Measurements from ENCODE around the gene RNF115.

RNF115 gene

DNA sequence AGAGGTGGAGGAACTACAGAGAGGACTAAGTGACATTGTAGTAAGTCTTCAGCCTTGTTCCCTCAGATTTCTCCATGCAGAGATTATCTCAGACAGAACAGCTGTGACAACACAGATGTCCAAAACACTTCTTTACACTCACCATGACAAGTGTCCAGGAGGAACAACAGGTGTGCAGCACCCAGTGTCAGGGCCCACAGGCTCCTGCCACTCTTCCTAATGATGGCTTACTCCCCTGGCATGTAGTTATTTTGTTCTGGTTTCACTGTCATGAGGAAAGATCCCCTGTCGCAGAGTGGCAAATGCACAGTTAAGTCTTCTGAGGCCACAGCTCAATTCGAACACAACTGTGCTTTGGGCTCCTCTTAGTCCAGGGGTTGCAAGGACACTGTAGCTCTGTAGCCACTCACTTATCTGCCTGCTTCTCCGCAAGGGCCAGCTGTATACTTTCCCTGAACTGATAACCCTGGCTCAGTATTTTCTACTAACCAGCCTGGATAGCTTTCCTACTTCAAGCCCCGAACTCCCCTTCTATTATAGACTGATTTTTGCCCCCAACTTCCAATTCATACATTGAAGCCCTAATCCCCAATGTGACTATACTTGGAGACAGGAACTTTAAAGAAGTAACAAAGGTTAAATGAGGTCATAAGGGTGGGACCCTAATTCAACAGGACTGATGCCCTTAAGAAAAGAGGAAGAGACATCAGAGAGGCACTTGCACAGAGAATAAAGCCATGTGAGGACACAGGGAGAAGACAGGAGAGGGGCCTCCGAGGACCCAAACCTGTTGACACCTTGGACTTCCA lies 127.9 kb downstream of the RNF115 start:
- TF ChIP-seq, protein P1, sequence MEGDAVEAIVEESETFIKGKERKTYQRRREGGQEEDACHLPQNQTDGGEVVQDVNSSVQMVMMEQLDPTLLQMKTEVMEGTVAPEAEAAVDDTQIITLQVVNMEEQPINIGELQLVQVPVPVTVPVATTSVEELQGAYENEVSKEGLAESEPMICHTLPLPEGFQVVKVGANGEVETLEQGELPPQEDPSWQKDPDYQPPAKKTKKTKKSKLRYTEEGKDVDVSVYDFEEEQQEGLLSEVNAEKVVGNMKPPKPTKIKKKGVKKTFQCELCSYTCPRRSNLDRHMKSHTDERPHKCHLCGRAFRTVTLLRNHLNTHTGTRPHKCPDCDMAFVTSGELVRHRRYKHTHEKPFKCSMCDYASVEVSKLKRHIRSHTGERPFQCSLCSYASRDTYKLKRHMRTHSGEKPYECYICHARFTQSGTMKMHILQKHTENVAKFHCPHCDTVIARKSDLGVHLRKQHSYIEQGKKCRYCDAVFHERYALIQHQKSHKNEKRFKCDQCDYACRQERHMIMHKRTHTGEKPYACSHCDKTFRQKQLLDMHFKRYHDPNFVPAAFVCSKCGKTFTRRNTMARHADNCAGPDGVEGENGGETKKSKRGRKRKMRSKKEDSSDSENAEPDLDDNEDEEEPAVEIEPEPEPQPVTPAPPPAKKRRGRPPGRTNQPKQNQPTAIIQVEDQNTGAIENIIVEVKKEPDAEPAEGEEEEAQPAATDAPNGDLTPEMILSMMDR (conservative IDR thresholded peaks at IDR 0.05; ENCODE audit: low read depth, low read length) = no peak
- DNase-seq (ENCODE audit: low read depth) = no peak
- H3K4me3 ChIP-seq (ENCODE audit: low read depth, low read length) = no peak overlapping the region

DNA sequence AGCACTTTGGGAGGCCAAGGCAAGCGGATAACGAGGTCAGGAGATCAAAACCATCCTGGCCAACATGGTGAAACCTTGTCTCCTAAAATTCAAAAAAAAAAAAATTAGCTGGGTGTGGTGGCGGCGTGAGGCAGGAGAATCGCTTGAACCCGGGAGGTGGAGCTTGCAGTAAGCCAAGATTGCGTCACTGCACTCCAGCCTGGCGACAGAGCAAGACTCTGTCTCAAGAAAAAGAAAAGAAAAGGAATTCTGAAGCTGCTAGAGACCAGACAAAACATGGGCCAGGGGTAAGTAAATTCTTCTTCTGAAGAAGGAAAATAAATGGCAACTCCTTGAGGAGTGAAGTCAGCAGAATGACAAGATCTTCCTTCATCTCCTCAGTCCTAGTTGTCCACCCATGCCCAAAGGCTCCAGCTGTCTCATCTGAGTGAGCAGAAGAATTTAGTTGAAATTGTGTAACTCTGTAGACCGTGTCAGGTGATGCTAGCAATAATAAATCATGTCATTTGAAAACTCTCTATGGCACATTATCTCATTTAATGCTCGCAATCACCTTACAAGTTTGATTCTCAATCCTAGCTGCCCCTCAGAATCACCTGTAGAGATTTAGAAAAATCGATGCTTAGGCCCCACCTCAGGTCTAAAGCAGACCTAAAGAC lies 131.0 kb downstream of the RNF115 start:
- TF ChIP-seq, protein P1 (conservative IDR thresholded peaks at IDR 0.05; ENCODE audit: low read depth, low read length) = no peak
- no peak overlapping the region for H3K4me3 ChIP-seq (ENCODE audit: low read depth, low read length)
- DNase-seq (ENCODE audit: low read depth) = peak; percentile 14

DNA sequence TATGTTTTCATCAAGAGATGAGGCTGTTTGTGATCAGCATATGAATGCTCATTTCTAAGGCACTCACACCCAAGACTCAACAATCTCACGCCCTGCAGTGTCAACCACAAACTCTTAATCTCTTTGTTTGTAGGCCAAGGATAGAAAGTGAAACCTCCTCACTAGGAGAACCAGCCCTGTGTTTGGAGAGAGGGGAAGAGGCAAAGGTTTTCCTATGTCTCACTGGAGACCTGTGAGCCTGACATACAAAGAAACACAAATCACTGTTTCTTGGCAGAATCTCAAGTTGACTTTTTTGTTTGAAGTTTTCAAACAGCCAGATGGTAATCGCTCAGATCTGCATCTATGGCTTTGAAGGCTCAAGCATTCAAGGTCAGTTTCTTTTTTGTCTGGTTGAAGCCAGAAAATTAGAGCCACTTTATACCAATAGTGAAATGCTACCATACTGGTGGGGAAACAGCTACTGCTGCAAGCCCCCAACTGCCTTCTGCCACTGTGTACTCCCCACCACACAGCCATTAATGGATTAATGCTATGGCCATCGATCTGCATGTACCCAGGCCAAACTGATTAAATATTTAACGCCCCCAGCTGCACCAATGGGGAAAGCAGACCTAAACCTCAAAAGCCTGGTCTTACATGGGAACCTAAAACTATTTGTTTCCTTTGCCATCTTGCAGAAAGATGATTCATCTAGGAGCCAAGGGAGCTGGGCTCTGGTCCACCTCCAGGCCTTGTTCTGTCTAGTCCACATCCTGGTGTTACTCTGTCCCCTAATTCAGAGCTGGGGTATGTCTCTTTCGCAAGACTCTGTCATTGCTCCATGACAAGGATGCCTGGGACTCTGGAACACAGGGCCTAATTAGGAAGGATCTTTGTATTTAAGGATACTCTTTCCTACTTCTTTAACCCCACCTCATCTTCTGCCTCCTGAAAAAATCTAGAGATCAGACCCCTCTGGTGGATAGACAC lies 133.0 kb downstream of the RNF115 start:
- H3K4me3 ChIP-seq (ENCODE audit: low read depth, low read length) = no peak overlapping the region
- DNase-seq (ENCODE audit: low read depth) = peak; percentile 90
- TF ChIP-seq, protein P1 (conservative IDR thresholded peaks at IDR 0.05; ENCODE audit: low read depth, low read length) = no peak

DNA sequence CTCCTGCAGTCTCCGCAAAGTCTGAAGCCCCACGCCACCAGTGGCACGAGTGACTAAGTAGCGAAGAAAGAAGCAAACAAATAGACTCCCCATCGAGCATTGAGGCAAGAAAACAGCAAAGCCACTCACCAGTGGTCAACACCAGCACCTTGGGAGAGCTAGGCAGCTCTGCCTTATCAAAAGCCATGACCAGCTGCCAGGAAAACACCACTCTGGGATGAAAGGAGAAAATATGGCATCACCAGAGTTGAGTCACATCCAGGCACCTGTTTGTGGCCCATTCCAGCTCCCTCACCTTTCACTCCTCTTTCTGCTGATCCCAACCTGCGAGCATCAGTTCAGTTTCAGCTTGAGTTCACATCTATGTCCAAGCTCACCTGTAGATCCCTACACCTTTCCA lies 134.0 kb downstream of the RNF115 start:
- TF ChIP-seq, protein P1 (conservative IDR thresholded peaks at IDR 0.05; ENCODE audit: low read depth, low read length) = no peak
- no peak overlapping the region for H3K4me3 ChIP-seq (ENCODE audit: low read depth, low read length)
- DNase-seq (ENCODE audit: low read depth) = no peak

DNA sequence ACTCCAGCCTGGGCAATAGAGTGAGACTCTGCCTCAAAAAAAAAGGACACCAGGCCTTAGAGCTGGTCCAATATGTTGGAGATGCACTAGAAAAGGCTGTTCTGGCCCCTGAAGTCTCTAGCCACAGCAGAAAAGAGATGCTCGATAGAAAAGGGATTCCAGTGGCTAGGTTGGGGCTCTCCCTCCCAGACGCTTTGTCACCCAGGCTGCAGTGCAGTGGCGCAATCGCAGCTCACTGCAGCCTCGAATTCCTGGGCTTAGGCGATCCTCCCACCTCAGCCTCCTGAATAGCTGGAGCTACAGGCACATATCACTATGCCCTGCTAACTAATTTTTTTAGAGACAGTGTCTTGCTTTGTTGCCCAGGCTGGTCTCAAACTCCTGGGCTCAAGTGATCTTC lies 135.0 kb downstream of the RNF115 start:
- no peak for DNase-seq (ENCODE audit: low read depth)
- no peak overlapping the region for H3K4me3 ChIP-seq (ENCODE audit: low read depth, low read length)
- TF ChIP-seq, protein P1 (conservative IDR thresholded peaks at IDR 0.05; ENCODE audit: low read depth, low read length) = no peak
